Measurements from ENCODE around the gene DRC7. TPM values are rescaled to one million over a fixed set of nuclear protein-coding genes. Genes with fewer than 3 reads are reported as not detected.

DRC7 gene
- total RNA-seq, 1 experiment from 2014 or later, result 0.72 TPM

GRCh38 chr16:57667048-57667525, 27.5 kb upstream of the DRC7 start:
- H3K9me3 Mint-ChIP-seq, result no peaks in the 10 kb centered on the region
- H3K36me3 Mint-ChIP-seq (ENCODE audit: insufficient read depth in 1 of 3, low read depth in 3 of 3), result no peaks in the 10 kb centered on the region; a peak in 1 of 7 replicates
- no peak overlapping the region for H3K4me2 ChIP-seq (ENCODE audit: insufficient read depth, insufficient read length, low read length)
- no peak overlapping the region for H3K27ac ChIP-seq (ENCODE audit: insufficient read length, low read depth, low read length)
- H2AFZ ChIP-seq (ENCODE audit: low read length), result no peak overlapping the region
- WGBS (ENCODE audit: extremely low coverage, insufficient read length, low lambda C conversion rate), result no CpG with 5 or more reads among the region's 5 CpGs
- no peaks in the 10 kb centered on the region for H3K79me2 ChIP-seq (ENCODE audit: insufficient read depth, low read length)
- no peak overlapping the region for H3K14ac ChIP-seq (ENCODE audit: insufficient read depth, low read length)
- H3K27me3 ChIP-seq (ENCODE audit: insufficient read depth, low read length), result no peaks in the 10 kb centered on the region
- H3K18ac ChIP-seq (ENCODE audit: insufficient read length, low read depth, low read length), result no peak overlapping the region
- no peaks in the 10 kb centered on the region; the same call in 1 of the 2 replicates for H3K27me3 Mint-ChIP-seq (ENCODE audit: low read depth)
- H4K5ac ChIP-seq (ENCODE audit: insufficient read length, low read depth, low read length), result no peak overlapping the region
- peak overlapping the region in 1 of 3 experiments; percentile 11; a peak in 1 of 7 replicates for H3K27ac Mint-ChIP-seq
- H3K79me1 ChIP-seq (ENCODE audit: insufficient read depth, low read depth, low read length, poor library complexity, severe bottlenecking), result no peaks in the 10 kb centered on the region
- no peak for TF ChIP-seq CTCF (conservative IDR thresholded peaks at IDR 0.05)
- H4K91ac ChIP-seq (ENCODE audit: insufficient read length, low read depth, low read length), result no peak overlapping the region
- H3K23ac ChIP-seq (ENCODE audit: insufficient read length, low read depth, low read length), result no peak overlapping the region
- H3K4ac ChIP-seq (ENCODE audit: low read depth, low read length), result no peak overlapping the region
- H3K4me1 ChIP-seq (ENCODE audit: insufficient read depth, low read length), result no peaks in the 10 kb centered on the region
- H2AK5ac ChIP-seq (ENCODE audit: insufficient read length, low read length), result no peak overlapping the region
- H3K4me3 Mint-ChIP-seq, result no peak overlapping the region
- no peak overlapping the region for H3T11ph ChIP-seq (ENCODE audit: low read length)
- H3K9me3 ChIP-seq (ENCODE audit: control insufficient read depth, low read depth, low read length), result no peaks in the 10 kb centered on the region
- H4K8ac ChIP-seq (replicated peaks; ENCODE audit: insufficient read length, low read depth, low read length), result no peak overlapping the region
- no peaks in the 10 kb centered on the region for H3K23me2 ChIP-seq (ENCODE audit: insufficient read length, low read depth, low read length, poor library complexity, severe bottlenecking)
- no peak overlapping the region for H2BK15ac ChIP-seq (ENCODE audit: low read depth, low read length)
- DNase-seq, result no peak
- H2BK120ac ChIP-seq (ENCODE audit: low read depth, low read length, poor library complexity, severe bottlenecking), result no peak overlapping the region
- no peak overlapping the region for H3K9ac ChIP-seq (ENCODE audit: extremely low read depth, insufficient read length, low read length)
- no peak overlapping the region for H3K56ac ChIP-seq (ENCODE audit: insufficient read length, low read depth, low read length)
- no peak overlapping the region for H2BK20ac ChIP-seq (ENCODE audit: low read depth, low read length, poor library complexity, severe bottlenecking)
- no peak overlapping the region for H2BK5ac ChIP-seq (ENCODE audit: insufficient read length, low read length)
- no peaks in the 10 kb centered on the region for H3K4me1 Mint-ChIP-seq
- no peak overlapping the region for H2BK12ac ChIP-seq (ENCODE audit: insufficient read length, low read depth, low read length)
- no peaks in the 10 kb centered on the region for H4K20me1 ChIP-seq (ENCODE audit: control insufficient read depth, insufficient read depth, insufficient read length)
